ENCODE results near the gene TEX19. TPM values are rescaled to one million over a fixed set of nuclear protein-coding genes. Genes with fewer than 3 reads are reported as not detected.

TEX19 gene
- total RNA-seq, 1 donor = not detected

DNA sequence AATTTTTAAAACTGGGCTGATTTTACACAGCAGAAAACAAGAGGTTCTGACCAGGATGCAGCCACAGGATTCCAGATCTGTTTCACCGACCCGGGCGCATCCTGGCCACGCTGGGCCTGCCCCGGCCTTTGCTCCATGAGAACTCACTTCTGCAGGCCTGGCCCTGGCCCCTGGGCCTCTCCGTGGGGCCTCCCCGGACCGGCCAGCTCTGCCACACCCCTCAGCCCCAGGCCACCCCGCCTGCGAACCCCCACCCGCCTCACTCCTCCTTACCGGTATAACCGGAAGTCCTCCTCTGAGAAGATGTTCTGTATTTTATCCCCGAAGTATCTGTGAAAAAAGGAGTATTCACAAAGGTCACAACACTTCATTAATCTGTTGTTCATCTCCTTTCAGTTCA is 46.0 kb downstream of the TEX19 start:
- H3K4me3 ChIP-seq (ENCODE audit: low read depth, low read length) = no peak overlapping the region
- TF ChIP-seq, protein P1, sequence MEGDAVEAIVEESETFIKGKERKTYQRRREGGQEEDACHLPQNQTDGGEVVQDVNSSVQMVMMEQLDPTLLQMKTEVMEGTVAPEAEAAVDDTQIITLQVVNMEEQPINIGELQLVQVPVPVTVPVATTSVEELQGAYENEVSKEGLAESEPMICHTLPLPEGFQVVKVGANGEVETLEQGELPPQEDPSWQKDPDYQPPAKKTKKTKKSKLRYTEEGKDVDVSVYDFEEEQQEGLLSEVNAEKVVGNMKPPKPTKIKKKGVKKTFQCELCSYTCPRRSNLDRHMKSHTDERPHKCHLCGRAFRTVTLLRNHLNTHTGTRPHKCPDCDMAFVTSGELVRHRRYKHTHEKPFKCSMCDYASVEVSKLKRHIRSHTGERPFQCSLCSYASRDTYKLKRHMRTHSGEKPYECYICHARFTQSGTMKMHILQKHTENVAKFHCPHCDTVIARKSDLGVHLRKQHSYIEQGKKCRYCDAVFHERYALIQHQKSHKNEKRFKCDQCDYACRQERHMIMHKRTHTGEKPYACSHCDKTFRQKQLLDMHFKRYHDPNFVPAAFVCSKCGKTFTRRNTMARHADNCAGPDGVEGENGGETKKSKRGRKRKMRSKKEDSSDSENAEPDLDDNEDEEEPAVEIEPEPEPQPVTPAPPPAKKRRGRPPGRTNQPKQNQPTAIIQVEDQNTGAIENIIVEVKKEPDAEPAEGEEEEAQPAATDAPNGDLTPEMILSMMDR (IDR thresholded peaks at IDR 0.05; ENCODE audit: insufficient read depth, low read depth, low read length) = no peak
- no peak for DNase-seq (ENCODE audit: low read depth)

DNA sequence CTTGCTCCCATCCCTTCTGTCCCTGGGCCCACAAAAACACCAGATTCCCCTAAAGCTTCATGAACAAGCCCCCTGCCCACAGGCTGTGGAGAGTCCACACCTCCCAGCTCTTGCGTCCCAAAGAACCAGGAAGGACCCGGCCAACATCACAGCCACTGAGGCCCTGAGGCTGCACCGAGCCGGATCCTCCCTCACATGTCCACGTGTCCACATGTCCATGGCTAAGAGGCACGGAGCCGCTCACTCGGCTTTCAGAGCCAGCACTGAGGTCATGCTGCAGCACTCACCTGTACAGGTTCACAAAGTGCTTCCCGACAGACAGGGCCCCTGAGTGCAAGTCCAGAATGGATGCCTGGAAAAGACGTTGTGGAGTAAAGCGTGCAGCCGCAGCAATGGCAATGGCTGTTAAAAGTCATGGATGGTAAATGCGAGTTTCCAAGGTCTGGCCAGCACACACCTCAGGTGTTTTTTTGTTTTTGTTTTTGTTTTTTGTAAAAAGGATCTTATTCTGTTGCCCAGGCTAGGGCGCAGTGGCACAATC is 47.2 kb downstream of the TEX19 start:
- no peak overlapping the region for H3K4me3 ChIP-seq (ENCODE audit: low read depth, low read length)
- TF ChIP-seq, protein P1 (IDR thresholded peaks at IDR 0.05; ENCODE audit: insufficient read depth, low read depth, low read length) = no peak
- DNase-seq (ENCODE audit: low read depth) = no peak

DNA sequence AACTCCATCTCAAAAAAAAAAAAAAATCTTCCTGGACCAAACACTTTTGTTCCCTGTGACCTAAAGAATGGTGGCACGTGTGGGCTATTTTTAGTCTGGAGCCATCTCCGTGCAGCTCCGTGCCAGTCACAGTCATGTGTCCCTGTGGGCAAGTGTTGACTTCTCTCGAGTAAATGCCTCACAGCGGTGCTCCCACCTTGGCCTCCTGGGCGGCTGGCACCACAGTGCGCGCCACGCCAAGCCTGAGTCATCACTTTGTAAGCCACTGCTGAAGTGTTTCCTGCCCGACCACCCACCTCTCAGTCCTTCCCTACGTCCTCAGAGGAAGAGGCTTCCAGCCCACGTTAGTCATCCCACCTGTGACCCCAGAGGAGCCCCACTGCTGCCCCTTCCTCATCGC is 48.2 kb downstream of the TEX19 start:
- DNase-seq (ENCODE audit: low read depth) = no peak
- TF ChIP-seq, protein P1 (IDR thresholded peaks at IDR 0.05; ENCODE audit: insufficient read depth, low read depth, low read length) = no peak
- H3K4me3 ChIP-seq (ENCODE audit: low read depth, low read length) = no peak overlapping the region

DNA sequence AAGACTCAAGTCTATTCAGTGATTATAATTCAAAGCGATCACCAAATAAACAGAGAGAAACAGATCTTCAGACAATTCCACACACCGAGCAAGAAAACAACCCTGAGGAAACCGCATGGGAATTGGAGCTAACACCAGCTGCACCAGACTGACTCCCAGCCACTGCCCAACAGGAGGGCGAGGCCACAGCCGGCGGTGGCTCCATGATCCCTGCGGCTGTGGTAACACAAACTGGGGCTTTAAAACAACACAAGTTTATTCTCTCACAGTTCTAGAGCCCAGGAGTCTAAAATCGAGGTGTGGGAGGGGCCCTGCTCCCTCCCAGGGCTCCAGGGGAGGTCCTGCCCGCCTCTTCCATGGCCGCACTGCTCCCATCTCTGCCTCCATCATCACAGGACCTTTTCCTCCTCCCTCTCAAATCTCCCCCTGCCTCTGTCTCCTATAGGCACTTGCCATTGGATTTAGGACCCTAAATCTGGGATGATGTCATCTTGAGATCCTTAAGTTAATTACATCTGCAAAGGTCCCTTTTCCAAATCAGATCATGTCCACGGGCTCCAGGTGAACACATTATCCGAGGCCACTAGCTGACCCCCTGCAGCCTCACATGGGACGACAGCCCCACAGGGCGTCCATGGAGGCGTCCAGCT is 49.4 kb downstream of the TEX19 start:
- H3K4me3 ChIP-seq (ENCODE audit: low read depth, low read length) = no peak overlapping the region
- no peak for DNase-seq (ENCODE audit: low read depth)
- TF ChIP-seq, protein P1 (IDR thresholded peaks at IDR 0.05; ENCODE audit: insufficient read depth, low read depth, low read length) = no peak

DNA sequence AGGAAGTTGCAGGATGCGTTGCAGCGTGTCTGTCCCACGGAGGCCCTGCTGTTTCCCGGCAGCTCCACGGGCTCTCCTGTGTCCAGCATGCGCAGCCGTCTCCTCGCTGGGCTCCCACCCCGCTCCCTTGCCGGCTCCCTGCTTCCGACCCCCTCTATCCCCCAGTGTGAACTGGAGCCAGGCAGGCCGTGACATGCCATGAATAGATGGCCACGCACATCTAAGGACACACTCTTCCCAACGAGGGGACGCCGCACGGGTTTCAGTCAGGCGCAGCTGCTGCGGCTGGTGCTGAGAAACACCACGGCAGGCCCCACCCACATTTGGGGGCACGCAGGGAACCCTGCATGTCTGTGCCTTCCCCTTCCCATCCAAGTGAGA is 49.9 kb downstream of the TEX19 start:
- DNase-seq (ENCODE audit: low read depth) = no peak
- no peak overlapping the region for H3K4me3 ChIP-seq (ENCODE audit: low read depth, low read length)
- TF ChIP-seq, protein P1 (IDR thresholded peaks at IDR 0.05; ENCODE audit: insufficient read depth, low read depth, low read length) = no peak

DNA sequence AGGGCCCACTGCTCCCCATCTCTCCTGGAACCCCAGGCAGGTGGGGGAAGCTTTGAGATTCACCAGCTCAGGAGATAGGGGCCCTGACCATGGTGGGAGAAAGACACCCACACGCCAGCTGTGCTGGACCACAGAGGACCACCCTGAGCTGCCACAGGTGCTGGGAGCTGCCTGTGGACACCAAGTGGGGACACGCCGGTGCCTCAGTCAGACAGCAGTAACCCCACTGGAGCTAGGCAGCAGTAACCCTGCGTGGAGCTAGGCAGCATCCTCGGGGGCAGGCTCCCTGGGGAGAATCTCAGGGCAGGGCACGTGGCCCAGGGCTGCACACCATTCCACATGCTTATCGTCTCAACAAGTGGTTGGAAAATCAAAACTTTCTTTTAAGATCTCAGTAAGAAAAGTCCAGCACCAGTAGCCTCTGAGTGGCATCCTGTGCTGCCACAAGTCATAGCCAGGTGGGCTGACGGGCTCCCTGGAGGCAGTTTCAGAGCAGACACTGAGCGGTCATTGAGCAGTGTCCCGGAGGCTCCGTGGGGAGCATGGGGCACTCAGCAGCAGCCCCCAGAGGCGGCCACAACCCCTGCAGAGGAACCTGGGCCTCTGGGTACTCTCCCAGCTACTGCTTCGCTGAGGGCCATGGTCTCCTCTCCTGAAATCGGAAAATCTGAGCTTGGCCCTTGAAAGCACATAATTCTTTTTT is 51.1 kb downstream of the TEX19 start:
- no peak for DNase-seq (ENCODE audit: low read depth)
- no peak overlapping the region for H3K4me3 ChIP-seq (ENCODE audit: low read depth, low read length)
- TF ChIP-seq, protein P1 (IDR thresholded peaks at IDR 0.05; ENCODE audit: insufficient read depth, low read depth, low read length) = no peak
